PFSK-1 (cell line): Measurements from ENCODE around the gene ATP5PB.

Experiments
- FOXP2 ChIP-seq: optimal IDR thresholded peaks from 2 replicates; pipeline ENCODE3; 2011; ENCODE audit warnings: borderline replicate concordance, control low read depth, inconsistent platforms; ENCODE audit not compliant: insufficient read depth; ENCODE audit errors: extremely low read length, extremely low read depth
- POLR2AphosphoS5 ChIP-seq: IDR thresholded peaks from 2 replicates; pipeline ENCODE4 v1.6.1; 2012; ENCODE audit warnings: low read depth, mild to moderate bottlenecking, control low read depth, low read length, moderate library complexity
- SIN3A ChIP-seq: IDR thresholded peaks from 2 replicates; pipeline ENCODE4 v1.6.1; 2012; ENCODE audit warnings: mild to moderate bottlenecking, low read length, moderate library complexity, borderline replicate concordance; ENCODE audit not compliant: insufficient read depth
- TAF1 ChIP-seq: IDR thresholded peaks from 2 replicates; pipeline ENCODE4 v1.6.1; 2012; ENCODE audit warnings: low read length, control low read depth, borderline replicate concordance; ENCODE audit not compliant: insufficient read depth
- TF ChIP-seq, protein P1 (sequence below), 2 experiments: IDR thresholded peaks; 2 replicates each; pipeline versions ENCODE4 v1.6.1 to v1.8.0; 2011 to 2012; ENCODE audit warnings: low read depth in 2 of 2, low read length in 2 of 2, control low read depth in 1 of 2, inconsistent platforms in 1 of 2, mild to moderate bottlenecking in 1 of 2, moderate library complexity in 1 of 2; ENCODE audit not compliant: insufficient read depth in 1 of 2

The ATP5PB gene

GRCh38 chr1:111484391-111485026, 35.2 kb downstream of the ATP5PB start:
- TF ChIP-seq TAF1 (no peak), FOXP2 (no peak), SIN3A (no peak), POLR2AphosphoS5 (no peak)
- TF ChIP-seq, protein P1, sequence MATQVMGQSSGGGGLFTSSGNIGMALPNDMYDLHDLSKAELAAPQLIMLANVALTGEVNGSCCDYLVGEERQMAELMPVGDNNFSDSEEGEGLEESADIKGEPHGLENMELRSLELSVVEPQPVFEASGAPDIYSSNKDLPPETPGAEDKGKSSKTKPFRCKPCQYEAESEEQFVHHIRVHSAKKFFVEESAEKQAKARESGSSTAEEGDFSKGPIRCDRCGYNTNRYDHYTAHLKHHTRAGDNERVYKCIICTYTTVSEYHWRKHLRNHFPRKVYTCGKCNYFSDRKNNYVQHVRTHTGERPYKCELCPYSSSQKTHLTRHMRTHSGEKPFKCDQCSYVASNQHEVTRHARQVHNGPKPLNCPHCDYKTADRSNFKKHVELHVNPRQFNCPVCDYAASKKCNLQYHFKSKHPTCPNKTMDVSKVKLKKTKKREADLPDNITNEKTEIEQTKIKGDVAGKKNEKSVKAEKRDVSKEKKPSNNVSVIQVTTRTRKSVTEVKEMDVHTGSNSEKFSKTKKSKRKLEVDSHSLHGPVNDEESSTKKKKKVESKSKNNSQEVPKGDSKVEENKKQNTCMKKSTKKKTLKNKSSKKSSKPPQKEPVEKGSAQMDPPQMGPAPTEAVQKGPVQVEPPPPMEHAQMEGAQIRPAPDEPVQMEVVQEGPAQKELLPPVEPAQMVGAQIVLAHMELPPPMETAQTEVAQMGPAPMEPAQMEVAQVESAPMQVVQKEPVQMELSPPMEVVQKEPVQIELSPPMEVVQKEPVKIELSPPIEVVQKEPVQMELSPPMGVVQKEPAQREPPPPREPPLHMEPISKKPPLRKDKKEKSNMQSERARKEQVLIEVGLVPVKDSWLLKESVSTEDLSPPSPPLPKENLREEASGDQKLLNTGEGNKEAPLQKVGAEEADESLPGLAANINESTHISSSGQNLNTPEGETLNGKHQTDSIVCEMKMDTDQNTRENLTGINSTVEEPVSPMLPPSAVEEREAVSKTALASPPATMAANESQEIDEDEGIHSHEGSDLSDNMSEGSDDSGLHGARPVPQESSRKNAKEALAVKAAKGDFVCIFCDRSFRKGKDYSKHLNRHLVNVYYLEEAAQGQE (IDR thresholded peaks at IDR 0.05; ENCODE audit: insufficient read depth in 1 of 2, low read depth in 2 of 2, low read length in 2 of 2) = no peak

- TF ChIP-seq, protein P1 (IDR thresholded peaks at IDR 0.05; ENCODE audit: insufficient read depth in 1 of 2, low read depth in 2 of 2, low read length in 2 of 2) = no peak
- no peak for TF ChIP-seq FOXP2
- no peak for TF ChIP-seq SIN3A
- no peak for TF ChIP-seq TAF1
- no peak for TF ChIP-seq POLR2AphosphoS5
Observed at GRCh38 chr1:111486431-111486830, 37.2 kb downstream of the ATP5PB start.

DNA sequence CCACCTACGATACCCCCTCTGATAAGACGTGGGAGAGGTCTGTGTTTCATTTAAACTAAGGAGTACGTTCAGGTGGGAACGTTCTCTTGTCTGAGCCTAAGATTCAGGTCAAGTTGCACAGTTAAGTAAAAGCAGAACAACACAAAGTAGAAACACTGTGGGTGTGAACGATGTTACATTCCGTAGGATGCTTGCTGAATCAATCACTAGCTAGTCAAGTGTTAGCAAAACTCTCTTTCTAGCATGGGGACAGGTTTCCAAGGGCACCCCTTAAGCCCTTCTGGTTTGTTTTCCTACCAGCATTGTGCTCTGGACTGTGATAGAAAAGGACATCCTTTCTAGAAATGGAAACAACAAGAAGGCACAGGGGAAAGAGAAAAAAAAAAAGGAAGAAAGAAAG, 37.9 kb downstream of the ATP5PB start:
- no peak for TF ChIP-seq SIN3A

DNA sequence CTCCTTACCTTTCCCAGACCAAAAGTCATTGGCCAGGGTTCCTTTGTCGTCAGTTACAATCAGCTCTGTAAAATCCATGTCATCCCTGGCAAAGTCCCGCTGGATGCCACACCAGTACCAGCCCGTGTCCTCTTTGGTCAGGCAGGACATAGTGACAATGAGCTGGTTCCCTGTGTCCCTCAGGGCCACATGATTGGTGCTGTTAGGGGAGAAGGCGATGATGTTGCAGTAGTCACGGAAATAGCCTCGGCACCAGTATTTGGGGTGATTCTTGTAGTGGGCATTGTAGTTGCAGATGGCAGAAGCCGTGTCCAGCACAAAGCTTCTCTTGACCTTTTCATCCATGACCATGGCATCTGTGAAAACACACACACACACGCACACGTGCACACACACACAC, 39.4 kb downstream of the ATP5PB start:
- TF ChIP-seq POLR2AphosphoS5 = no peak
- no peak for TF ChIP-seq FOXP2
- no peak for TF ChIP-seq SIN3A
- TF ChIP-seq, protein P1 (IDR thresholded peaks at IDR 0.05; ENCODE audit: insufficient read depth in 1 of 2, low read depth in 2 of 2, low read length in 2 of 2) = no peak
- TF ChIP-seq TAF1 = no peak

GRCh38 chr1:111489604-111490003, 40.3 kb downstream of the ATP5PB start:
- TF ChIP-seq SIN3A = no peak
- no peak for TF ChIP-seq TAF1
- TF ChIP-seq, protein P1 (IDR thresholded peaks at IDR 0.05; ENCODE audit: insufficient read depth in 1 of 2, low read depth in 2 of 2, low read length in 2 of 2) = no peak
- no peak for TF ChIP-seq FOXP2
